ENCODE measurements around the gene ALMS1.

GRCh38 chr2:73651591-73652230 is 266.1 kb downstream of the ALMS1 start:
- TF ChIP-seq CTCF (IDR thresholded peaks at IDR 0.05): no peak
- TF ChIP-seq, protein P1, sequence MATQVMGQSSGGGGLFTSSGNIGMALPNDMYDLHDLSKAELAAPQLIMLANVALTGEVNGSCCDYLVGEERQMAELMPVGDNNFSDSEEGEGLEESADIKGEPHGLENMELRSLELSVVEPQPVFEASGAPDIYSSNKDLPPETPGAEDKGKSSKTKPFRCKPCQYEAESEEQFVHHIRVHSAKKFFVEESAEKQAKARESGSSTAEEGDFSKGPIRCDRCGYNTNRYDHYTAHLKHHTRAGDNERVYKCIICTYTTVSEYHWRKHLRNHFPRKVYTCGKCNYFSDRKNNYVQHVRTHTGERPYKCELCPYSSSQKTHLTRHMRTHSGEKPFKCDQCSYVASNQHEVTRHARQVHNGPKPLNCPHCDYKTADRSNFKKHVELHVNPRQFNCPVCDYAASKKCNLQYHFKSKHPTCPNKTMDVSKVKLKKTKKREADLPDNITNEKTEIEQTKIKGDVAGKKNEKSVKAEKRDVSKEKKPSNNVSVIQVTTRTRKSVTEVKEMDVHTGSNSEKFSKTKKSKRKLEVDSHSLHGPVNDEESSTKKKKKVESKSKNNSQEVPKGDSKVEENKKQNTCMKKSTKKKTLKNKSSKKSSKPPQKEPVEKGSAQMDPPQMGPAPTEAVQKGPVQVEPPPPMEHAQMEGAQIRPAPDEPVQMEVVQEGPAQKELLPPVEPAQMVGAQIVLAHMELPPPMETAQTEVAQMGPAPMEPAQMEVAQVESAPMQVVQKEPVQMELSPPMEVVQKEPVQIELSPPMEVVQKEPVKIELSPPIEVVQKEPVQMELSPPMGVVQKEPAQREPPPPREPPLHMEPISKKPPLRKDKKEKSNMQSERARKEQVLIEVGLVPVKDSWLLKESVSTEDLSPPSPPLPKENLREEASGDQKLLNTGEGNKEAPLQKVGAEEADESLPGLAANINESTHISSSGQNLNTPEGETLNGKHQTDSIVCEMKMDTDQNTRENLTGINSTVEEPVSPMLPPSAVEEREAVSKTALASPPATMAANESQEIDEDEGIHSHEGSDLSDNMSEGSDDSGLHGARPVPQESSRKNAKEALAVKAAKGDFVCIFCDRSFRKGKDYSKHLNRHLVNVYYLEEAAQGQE (IDR thresholded peaks at IDR 0.05; ENCODE audit: insufficient read depth in 1 of 2, low read depth in 2 of 2, low read length in 1 of 2): no peak

All from Panc1 (cell line).